Pulmonary artery endothelial cell (primary cell): ENCODE data around the gene CD8B. TPM values are rescaled to one million over a fixed set of nuclear protein-coding genes. Genes with fewer than 3 reads are reported as not detected.
"Not testable (repeated sequence)": the region's sequence is repeated elsewhere in the genome, so short reads cannot be mapped to it uniquely, and the experiment has no call there.

Experiments
- DNase-seq: peaks from one replicate; pipeline ENCODE4 v3.0.0-alpha.2; 2011; ENCODE audit warnings: low read depth, low spot score
- total RNA-seq: library from RNA; depleted of rRNA; stranded (reverse); fragments of >200 nt; gene quantifications from 2 replicates; pipeline ENCODE4 v1.2.3, GENCODE V29; 2014

Gene CD8B
- not detected in 2 replicates for total RNA-seq

DNA sequence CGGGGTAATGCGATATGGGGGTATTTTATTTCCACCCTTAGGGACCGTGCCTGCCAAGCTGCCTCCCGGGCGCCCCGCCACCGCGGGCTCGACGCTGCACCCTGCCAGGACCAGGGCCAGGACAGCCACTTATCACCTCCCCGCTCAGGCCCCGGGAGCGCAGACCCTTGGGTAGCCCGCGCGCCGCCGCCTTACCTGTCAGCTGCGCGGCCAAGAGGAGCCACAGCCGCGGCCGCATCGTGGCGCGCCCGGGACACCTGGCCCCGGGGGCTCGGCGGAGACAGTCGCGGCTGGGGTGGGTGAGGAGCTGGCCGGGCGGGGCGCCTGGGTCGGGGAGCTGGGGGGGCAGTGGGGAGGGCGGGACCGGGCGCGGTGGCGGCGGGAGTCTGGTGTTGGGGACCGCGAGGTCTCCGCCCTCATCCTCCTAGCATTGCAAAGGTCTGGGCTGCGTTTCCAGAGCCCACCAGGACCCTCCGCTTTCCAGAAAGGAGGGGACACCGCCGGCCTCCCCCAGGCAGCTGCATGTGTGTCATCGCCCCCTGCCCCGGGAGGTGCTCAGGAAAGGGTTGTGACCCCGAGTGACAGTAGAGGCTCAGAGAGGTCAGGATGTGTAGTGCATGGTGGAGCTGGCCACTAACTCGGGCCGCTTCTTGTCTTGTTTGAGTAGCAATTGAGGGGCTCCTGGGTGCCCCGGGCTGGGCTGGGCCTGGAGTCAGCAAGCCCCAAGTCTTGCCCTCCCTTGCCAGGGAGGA lies at the start of gene CD8B:
TSS of gene CD8B (minus strand) at position 259 of the 752 bp plus-strand sequence. CDS start at position 238, 21 bp downstream.
- DNase-seq, result not testable (repeated sequence)

DNA sequence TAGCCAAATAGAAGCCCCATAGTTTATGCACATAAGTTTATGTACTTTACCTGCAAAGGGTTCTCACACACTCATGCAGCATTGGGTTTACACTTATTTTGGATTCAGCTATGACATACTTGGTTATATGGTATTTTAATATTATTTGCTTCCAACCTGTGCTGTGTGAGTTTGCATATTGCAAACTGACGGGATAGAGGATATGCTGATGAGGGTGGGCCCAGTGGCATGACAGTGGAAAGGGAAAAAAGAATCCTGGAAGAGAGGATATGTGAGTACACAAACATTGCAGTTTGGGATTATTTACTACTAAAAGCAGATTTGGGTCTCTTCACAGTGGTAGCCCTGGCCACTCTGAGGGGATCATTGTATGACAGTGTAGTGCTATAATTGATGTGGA lies 44.2 kb upstream of the CD8B start:
- DNase-seq, result not testable (repeated sequence)

DNA sequence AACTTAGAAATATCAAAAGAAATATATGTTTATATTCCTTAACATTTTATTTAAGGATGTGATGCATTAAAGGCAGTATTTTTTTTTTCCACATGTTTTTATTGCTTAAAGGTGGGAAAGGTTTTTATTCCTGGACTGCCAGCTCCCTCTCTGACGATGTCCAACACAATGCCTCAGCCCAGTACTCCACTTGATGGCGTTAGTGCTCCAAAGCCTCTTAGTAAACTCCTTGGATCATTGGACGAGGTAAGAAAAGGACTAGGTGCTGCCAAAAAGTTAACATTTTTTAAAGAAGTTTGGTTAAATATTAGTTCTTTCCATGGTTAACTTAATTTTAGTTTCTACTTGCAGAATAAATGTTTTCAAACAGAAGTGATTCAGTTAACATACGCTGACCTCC lies 39.0 kb upstream of the CD8B start:
- DNase-seq, result not testable (repeated sequence)

DNA sequence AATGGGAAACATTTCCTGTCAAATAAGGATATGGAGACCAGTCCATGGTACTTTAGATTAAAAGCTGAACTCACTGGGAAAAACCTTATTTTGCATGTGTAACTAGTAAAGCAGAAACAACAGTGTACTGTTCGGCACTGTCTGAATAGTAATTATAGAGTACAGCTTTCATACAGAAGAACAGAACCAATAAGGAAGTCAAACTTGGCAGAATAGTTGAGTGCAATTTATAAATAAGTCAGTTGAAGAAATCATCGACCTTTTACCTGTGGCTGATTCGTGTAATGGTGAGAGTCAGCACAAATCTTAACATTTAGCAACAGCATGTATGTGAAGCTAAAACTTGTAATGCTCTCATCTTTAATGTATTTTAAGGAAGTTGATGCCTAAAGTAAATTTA lies 24.3 kb upstream of the CD8B start:
- DNase-seq, result not testable (repeated sequence)

DNA sequence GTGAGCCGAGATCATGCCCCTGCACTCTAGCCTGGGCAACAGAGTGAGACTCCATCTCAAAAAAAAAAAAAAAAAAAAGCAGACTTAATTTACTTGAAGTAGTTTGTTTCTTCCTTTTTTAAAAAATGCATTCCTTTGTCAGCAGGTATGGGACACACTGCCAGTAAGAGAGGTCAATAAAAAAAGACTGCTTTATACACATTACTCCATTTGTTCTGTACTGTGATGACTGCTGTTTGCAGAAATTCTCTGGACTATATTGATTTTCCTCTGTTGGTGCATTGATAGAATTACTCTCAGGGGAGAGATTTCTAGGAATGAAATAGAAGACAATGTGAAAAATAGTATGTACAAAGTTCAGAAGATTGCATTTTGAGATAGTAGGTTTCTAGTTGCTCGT lies 21.2 kb upstream of the CD8B start:
- DNase-seq, result not testable (repeated sequence)

DNA sequence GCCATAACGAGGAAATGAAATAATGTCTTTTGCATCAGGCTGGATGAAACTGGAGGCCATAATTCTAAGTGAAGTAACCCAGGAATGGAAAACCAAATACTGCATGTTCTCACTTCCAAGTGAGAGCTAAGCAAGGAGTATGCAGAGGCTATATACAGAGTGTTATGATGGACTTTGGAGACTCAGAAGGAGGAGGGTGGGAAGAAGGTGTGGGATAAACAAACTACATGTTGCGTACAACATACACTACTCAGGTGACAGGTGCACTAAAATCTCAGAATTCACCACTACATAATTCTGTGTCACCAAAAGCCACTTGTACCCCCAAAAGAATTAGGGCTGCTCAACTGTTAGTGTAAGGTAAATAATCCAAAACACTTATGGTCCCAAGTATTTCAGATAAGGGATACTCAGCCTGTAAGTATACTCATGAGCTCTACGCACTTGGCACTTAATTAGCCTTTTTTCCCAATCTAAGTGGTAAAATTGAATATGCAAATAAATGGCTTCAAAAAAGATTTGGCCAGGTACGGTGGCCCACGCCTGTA lies 20.5 kb upstream of the CD8B start:
- not testable (repeated sequence) for DNase-seq

DNA sequence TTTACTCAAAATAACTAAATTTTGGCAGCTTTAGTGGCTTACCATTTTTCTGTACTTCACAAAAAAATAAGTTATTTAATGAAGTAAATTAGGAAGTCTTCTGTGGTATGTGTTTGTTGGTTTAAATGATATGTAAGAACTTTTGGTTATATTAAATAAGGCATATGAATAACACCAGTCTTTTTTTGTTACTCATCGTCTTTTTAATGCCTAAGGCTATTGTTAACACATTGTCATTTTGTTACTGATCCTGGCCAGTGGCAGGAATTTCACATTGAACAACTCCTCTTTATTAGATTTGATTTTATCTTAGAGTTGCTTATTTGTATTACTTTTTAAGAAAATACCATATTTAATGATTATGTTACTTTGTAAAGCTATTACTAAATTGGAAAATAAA lies 17.3 kb upstream of the CD8B start:
- DNase-seq, result not testable (repeated sequence)

DNA sequence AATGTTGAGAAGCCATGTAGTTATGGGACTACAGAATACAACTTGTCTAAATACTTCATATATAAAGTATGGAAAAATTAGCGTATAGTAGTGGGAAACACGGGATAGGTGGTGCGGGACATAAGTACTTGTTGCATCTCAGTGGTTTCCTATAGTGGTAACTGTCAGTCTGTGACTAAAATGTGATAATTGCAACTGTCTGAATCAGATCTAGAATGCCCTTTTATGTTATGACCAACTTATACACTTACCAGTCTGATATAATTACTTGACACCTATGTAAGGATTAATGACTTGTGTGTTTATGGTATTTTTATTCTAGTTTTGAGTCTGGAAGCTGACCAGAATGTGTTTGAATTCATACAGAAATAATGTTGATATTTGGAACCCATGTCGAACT lies 9.3 kb upstream of the CD8B start:
- not testable (repeated sequence) for DNase-seq

DNA sequence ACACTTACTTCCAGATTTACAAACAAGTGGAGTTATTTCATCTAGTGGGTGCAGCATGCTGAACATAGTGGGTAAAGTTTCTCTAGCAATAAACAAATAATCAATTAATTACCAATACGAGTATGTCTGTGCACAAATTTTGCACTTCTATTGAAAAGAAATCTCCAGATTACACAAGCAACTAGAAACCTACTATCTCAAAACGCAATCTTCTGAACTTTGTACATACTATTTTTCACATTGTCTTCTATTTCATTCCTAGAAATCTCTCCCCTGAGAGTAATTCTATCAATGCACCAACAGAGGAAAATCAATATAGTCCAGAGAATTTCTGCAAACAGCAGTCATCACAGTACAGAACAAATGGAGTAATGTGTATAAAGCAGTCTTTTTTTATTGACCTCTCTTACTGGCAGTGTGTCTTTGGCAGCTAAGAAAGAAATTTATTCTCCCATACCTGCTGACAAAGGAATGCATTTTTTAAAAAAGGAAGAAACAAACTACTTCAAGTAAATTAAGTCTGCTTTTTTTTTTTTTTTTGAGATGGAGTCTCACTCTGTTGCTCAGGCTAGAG lies 7.3 kb upstream of the CD8B start:
- not testable (repeated sequence) for DNase-seq

DNA sequence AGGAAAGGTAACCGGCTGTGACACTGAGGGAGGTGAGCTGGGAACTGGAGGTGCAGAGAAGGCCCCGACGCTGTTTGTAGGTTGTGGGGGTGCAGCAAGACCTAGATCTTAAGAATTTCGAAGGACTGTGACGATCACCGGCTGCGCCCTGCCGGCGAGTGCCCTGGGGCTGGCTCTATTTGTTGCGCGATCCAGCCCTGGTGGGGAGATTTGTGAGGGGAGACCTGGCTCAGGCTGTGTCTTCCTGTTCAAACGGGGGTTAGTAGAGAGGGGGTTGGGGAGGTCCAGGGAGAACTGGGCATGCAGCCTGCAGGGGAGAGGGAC lies 656 bp upstream of the CD8B start:
- not testable (repeated sequence) for DNase-seq

DNA sequence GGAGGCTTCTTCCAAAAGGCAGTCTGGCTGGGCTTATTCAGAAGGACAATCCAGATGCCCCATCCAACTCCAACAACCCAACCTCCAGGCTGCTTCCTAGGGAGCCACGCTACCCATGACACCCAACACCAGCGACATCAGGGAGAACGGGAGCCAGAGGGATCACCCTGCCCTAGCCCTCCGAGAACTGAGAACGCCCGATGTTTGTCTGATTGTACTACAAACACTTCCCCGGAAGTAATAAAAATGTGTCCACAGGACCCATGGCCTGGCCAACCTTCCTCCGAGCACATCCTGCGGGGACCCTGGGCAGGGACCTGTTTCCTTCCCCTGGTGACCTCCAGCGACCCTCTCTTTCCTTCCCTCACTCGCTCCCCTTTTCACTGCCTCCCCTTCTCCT lies 511 bp downstream of the CD8B start:
- not testable (repeated sequence) for DNase-seq

DNA sequence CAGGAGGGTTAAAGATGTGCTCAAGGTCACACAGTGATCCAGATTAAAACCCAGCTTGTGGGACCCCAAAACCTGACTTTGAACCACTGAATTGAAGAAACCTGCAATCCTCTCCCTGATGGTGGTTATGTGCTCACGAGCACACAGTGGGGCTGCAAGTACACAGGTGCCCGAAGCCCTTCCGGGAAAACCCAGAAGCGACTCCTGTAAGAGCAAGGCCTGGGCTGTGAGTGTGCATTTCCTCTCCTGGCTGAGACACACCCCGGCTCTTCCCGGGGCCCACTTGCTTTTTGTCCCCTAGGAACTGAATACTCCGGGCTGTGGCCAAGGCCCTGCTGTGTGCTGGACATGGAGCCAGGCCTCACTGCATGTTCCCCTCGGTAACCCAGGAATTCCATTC lies 1.1 kb downstream of the CD8B start:
- not testable (repeated sequence) for DNase-seq

DNA sequence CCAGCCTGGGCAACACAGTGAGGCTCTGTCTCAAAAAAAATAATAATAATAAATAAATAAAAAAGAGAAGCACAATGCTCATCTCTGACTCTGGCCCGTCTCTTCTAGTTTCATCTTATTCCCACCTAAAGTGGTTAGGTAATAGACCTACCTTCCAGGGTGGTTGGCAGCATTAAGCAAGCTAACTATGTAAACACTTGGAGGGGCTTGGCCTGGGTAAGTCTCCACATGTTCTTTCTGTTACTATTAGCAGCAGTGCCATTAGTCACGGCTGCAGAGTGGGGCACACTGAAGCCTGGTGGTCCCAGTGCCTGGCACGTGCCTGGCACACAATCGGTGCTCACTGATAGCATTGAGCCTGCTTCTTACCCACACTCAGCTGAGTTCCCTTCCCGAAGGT lies 4.0 kb downstream of the CD8B start:
- not testable (repeated sequence) for DNase-seq

DNA sequence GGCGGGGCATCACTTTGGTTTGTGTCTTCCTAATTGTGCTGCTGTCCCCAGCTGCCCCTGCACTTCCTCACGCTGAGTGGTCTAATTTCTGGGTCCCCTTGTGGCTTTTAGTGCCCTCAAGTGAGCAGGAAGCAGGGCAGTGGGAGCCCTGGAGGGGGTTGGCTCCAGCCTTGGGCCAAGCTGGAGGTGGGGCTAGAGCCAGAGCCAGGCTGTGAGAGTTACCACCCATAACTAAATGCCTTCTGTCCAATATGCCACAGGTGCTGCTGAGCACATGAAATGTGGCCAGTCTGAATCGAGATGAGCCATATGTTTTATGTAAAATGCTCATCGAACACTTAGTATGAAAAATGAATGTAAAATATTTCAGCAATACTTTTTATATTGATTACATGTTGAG lies 5.2 kb downstream of the CD8B start:
- DNase-seq, result not testable (repeated sequence)

DNA sequence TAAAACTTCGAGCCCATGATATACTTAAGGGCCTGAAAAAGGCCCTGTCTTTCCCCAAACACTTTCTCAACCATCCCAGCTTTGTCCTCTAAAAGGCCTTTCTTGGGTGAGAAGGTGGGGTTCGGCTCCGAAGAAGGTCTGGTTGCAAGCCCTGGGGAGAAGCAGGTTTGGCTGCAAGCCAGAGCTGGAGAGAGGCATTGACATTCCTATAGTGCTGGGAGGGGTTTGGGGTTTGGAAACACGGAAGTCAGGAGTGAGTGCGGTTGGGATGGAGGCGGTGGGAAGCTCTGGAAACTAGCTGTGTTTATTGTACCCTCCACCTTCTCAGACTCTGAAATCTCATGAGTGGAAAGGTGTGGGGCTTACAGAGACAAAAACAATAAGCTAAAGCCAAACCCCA lies 5.7 kb downstream of the CD8B start:
- DNase-seq, result not testable (repeated sequence)

DNA sequence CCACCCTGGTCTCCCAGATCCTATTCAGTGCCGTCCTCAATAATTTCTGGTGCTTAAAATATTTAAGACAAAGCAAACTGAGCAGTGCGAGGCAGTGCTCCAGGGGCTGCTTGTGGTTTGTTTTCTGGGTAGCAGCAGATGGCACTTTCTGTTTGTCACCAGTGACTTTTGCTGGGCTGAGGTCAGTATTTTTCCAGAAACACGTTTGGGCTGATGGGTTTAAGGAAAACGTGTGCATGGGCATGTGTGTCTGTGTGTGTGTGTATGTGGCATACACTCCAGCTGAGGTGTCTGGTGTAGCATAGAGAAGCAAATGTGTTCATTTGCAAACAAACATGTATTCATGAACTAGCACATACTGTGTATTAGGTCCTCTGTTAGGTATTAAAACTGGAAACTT lies 10.1 kb downstream of the CD8B start:
- not testable (repeated sequence) for DNase-seq

DNA sequence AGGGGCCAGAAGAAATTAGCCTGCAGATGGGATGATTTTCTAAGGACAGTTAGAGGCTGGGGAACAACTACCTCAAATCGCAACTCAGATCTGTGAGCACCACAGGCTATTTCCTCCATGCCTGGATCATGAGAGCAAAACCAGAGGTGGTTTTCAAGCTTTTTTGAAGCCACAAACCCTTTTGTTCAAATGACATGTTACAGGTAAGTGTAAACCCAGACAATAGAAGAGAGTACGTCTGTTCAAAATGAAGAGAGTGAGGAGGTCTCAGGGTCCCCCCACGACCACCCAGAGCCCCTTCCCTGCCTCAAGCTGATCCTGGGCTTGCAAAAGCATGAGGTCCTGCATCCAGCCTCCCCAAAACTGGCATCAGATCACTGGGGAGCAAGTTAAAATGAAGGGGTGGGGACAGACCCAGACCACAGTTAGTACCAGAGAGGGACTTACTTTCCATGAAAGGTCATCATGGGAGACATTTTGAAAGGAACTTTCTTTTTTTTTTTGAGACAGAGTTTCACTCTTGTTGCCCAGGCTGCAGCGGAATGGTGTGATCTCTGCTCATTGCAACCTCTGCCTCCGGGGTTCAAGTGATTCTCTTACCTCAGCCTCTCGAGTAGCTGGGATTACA lies 19.0 kb downstream of the CD8B start:
- DNase-seq, result not testable (repeated sequence)

DNA sequence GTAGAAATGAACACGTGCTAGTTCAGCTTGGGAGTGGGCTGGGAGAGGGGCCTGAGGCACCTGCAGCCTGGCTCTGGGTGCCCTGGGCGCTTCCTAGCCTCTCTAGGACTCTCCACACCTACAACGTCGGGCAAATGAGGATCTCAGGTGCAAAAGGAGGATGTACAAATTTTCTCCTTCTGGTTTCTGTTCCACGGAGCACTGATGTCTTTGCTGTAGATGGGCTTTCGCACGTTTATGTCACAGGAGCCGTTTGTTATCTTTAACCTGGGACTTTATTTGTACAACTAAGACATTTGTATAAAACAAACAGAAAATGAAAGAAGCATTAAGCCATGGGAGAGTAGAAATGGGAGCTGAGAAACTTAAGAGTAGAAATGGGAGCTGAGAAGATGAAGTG lies 20.4 kb downstream of the CD8B start:
- not testable (repeated sequence) for DNase-seq

DNA sequence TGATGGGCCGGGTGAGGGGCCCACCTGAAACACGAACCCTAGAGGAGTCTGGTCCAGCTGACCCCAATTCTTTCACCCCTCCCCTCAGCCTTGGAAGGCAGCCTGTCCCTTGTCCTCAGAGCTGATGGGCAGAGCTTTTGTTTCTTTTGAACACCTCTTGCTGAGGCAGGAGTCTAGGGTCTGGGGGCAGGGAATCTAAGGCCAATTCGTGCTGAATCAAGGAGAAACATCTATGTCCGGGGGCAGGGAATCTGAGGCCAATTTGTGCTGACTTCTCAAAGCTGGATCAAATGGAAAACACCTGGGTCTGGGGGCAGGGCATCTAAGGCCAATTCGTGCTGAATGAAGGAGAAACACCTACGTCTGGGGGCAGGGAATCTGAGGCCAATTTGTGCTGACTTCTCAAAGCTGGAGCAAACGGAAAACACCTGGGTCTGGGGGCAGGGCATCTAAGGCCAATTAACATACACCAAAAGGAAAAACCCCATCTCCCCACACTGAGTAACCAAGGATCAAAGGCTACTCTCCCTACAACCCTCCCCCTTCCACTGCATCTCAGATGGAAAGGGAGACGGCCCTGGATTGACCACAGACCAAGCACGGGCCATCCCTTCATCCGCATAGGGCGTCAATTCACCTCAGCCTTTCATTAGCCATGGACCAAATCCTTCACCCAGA lies 21.7 kb downstream of the CD8B start:
- DNase-seq, result not testable (repeated sequence)

DNA sequence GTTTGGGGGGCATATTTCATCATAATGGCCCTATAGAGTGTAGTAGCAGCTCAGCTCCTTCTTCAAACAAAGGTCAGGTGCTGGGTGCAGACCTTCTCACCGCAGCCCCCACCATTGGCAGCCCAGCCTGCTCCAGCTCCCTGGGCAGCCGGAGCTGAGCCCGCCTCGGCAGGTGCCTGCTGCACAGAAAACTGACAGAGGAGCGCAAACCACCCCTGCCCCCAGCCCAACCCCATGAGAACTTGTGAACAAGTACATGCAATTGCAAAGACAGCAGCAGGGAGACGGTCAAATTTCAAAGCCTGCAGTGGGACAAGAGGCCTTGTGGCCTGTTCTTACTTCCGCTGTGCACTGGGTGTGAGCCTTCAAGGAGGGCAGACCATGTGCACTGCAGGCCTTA lies 22.2 kb downstream of the CD8B start:
- DNase-seq, result not testable (repeated sequence)

DNA sequence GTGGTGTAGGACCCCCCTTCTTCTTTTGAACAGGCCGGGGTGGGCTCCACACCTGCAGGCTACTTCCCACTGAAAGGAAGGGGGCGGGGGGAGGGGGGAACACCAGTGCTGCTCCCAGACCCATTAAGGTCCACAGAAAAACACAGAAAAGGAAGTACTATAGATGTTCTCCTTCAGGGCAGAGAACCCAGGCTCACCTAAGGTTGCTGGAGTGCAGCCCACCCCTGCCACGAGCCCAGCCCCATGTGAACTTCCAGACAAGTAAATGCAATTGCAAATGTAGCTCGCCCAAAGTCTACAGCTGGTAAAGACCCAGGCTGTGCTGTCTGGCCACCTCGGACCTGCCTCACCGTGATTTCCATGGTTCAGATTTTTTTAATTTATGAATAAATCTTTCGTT lies 24.0 kb downstream of the CD8B start:
- DNase-seq, result not testable (repeated sequence)
